NCI-H510A treated with DMSO at 0.1 percent for 48 hours (cell line): ENCODE results near the gene SH3PXD2A.
A peak's percentile ranks its signal among the peaks of the same experiment; 100 is the strongest.

Source experiments
- DNase-seq: peaks from one replicate; lab custom pipeline; 2025; lab: John Stamatoyannopoulos, UW

Gene SH3PXD2A

GRCh38 chr10:103558911-103559310, 296.5 kb downstream of the SH3PXD2A start:
- no peak for DNase-seq

DNA sequence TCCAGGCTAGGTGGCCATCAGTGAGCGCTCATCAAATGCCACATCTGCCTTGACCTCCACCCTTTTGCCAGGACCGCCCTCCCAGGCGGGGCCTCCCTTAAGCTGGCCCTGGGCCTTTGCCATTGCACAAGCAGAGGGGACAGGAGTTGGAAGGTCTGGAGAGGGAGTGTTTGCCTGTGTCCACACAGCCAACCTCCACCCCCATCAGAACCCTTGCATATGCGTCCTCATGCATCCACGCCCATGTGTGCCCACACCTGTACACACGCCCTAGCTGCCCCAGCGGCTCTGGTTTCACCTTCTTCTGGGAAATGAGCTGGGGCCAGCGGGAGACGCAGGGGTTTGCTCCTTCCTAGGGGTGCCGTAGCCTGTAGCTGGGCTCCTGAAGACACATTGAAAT, 297.9 kb downstream of the SH3PXD2A start:
- DNase-seq = peak; percentile 27

- no peak for DNase-seq
Measured at GRCh38 chr10:103556383-103557007, 298.9 kb downstream of the SH3PXD2A start.

DNA sequence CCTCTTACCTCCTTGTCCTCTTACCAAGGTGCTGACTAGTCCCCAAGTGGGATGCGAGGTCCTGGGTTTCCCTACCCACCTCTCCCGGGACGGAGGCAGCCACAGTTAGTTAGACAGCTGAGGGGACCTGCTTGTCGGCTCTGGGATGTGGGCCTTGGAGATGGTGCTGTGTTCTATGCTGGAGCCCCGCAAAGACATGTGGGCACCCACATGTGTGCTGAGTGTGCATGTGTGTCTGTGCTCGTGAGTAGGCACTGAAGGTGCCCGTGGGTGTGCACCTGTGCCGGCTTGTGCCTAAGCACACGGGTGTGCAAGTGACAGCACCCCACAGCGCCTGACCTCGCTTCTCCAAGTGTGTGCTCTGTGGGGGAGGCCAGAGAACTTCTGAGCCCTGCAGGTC, 299.7 kb downstream of the SH3PXD2A start:
- no peak for DNase-seq

DNA sequence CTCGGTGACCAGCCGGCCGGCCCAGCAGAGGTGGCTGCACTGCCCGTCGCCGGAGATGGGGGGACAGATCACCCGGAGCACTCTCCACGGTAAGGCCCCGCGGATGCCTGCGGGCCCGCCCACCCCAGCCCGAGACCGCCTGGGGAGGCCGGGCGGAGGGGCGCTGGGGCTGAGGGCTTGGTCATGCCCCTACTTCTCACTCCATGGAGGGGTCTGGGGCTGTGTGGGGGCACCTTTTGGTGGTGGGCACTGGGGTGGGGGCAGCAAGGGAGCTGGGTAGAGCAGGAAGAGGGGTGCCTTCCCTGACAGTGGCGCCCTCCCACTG, 300.1 kb downstream of the SH3PXD2A start:
- no peak for DNase-seq

DNA sequence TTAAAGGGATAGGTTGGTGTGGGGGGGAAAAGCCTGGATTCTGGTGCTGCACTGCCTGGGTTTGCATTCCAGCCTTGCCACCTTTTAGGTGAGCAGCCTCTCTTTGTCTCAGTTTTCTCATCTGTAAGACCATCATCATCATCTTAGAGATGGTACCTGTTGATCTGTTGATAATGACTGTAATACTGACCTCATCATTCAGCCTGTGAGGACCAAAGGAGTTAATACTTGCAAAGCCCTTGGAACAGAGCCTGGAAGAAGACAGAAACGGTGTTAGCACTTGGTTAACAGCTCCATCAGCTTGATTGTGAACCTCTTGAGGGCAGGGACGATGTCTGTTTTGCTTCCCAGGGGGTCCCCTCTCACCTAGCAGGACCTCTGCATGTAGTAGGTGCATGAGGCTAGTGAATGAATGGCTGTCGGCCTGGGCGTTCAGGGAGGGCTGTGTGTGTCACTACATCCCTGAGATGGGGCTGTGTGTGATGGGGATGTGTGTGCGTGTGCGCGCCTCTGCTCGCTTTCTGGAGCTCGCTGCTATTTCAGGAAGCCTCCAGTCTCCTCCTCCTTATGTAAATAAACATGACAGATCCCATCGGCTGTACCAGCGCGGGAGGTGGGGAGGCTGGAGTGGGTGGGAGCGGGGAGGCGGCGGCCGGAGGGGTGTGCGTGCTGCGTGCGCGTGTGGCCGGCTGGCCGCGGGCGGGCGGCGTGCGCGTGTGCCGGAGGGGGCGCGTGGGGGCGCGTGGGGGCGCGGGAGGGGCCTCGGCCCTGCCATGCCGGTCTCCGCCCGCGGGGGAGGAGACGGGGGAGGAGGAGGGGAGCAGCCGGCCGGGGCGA, 300.7 kb downstream of the SH3PXD2A start:
- peak; percentile 66 for DNase-seq

DNA sequence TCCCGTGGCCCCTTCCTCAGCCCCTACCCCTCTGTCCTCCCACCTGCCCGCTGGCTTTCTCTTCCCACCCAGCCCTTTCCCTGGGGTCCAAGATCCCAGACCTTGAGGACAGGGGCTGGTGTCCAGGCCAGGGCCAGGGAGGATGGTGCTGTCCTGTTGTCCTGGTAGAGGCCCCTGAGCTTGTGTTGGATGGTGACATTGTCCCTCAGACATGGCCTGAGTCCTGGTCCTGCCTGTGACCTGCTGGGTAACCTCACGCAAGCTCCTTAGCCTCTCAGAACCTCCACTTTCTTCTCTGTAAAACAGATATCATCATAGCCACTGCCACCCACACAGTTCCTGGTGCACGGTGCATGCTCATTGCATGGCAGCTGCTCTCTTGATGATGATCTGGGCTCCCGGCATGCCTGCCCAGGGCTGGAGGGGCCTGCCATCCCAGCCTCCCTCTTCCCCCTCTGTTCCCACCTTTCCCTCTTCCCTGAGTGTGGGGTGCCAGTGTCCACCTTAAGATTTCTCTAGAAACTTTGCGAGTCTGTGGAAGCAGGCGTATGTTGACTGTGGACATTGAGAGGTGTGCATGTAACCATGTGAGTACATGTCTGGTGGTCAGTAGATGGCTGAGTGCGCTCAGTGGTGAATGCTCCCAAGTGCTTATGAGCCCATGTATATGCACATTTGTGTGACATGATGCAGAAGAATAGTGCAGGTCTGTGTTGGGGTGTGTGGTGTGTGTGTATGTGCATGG, 301.5 kb downstream of the SH3PXD2A start:
- DNase-seq = no peak

GRCh38 chr10:103552856-103553742, 302.3 kb downstream of the SH3PXD2A start:
- DNase-seq = no peak

GRCh38 chr10:103551619-103552602, 303.5 kb downstream of the SH3PXD2A start:
- no peak for DNase-seq

- no peak for DNase-seq
Measured at GRCh38 chr10:103550229-103550628, 305.1 kb downstream of the SH3PXD2A start.

- DNase-seq = no peak
Measured at GRCh38 chr10:103549349-103549685, 306.1 kb downstream of the SH3PXD2A start.

DNA sequence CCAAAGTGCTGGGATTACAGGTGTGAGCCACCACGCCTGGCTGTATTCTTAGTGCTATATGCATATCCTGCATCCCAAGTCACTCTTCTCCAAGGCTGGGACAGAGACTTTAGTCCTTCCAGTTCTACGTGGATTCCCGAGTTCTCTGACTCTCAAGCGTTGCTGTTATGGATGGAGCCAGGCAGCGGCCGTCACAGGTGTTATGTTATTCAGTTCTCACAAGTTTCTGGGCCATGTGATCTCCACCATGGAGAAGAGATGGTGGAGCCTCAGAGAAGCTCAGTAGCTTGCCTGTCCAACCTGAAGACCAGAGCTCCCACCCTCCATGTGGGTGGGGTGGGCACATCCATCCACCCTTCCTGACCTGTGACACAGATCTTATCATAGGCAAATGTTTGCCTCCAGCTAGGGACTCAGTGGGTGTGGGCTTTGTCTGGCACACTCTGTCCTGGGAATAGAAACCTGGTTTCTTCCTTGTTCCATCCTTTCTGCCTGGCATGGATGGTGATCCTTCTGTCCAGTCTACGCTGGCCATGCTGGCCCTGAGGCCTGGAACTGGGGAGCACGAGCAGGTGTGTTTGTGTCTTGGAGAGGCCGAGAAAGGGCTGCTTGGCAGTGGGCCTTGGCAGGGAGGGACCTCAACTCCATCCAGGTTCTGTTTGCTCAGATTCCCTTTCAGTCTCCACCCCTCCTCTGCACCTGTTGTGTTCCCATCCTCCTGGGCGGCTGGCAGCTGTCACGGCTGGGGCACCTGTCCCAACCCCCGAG, 306.6 kb downstream of the SH3PXD2A start:
- DNase-seq = peak; percentile 98

GRCh38 chr10:103548006-103548405, 307.4 kb downstream of the SH3PXD2A start:
- DNase-seq = no peak

DNA sequence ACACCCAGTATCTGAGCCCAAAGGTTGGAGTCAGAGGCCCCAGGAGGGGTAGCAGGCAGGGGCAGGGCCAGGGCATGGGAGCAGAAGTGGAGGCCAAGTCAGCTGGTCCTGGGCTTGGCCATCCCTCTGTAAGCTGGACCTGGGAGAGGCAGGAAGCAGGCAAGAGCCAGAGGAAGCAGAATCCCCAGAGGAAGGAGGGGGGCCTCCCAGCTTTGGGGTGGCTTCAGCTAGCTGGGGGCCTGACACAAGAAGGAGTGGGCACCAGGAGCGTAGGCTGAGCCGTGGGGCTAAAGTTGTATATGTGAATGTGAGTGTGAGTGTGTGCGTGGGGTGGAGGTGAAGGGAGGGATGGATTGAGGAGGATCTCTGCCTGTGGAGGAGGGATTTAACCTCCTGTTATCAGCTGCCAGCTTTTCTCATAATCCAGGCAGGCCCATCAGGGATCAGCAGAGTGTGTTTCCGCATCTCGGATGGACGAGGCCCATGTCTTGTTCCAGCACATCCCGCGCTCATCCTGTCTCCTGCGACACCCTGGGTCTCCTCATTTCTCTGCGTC, 307.9 kb downstream of the SH3PXD2A start:
- DNase-seq = peak; percentile 32

DNA sequence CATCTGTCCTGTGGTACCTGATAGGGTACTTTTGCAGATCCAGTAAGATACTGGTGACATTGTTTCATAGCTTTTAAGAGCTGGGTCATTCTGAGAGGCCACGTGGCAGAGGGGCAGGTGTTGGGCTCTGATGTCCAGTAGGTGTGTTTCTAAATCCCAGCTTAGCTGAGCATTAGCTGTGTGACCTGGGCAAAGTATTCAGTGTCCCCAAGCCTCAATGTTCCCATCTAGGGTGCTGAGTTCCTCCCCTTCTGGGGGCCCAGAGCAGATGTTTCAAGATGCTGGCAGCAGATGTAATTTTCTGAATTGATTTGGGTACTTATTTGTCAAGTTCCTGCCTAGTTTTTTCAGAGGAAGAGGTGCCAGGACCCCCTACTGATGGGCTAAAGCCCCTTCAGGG, 309.0 kb downstream of the SH3PXD2A start:
- DNase-seq = peak; percentile 80

DNA sequence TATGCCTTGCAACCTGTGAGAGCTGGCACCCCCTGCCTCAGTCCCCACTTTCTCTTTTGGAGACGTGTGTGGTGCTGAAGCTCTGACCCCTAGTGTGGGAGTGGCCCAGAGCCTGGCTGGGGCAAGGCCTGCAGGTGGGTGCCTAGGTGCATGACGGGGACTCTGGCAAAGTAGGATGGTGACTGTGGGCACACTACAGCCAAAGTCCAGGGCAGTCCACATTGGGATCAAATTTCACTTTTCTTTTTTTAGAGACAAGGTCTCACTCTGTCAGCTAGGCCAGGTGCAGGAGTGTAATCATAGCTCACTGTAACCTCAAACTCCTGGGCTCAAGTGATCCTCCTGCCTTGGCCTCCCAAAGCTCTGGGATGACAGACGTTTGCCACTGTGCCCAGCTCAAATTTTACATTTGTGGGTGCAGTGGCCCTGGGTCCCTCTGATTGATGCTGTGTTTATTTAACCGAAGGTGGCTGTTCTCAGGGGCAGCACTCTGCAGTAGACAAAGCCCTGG, 309.6 kb downstream of the SH3PXD2A start:
- DNase-seq = peak; percentile 81

GRCh38 chr10:103545366-103545765, 310.0 kb downstream of the SH3PXD2A start:
- DNase-seq = peak; percentile 67

DNA sequence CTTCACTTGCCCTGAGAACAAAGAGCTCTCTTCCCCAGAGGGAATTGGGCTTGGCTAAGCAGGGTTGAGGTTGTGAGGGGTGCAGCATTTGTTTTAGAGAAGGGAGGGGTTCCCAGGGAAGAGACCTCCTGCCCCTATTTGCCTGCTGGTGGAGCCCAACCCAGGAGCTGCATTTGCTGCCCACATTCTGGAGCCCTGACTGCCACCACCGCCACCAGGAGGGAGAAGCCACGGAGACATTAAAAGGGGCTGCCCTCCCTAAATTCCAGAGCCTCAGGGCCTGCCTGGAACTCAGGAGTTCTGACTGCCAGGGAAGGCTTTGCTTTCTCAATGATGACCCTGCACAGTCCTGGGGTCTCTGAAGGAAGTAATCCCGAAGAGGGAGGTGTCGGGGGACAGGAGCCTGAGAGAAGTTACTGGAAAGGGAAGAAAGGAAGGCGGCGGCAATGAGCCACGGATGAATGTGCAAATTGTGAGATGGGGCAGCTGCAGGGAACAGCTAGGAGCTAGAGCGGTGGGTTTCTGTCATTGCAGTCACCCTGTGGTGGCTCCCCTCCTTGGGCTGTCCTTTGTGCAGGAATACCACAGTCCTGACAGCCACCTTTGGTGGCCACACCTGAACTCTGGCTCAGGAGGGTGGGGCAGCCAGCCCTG, 310.6 kb downstream of the SH3PXD2A start:
- no peak for DNase-seq
